ENCODE results near the gene SMIM3. TPM values are rescaled to one million over a fixed set of nuclear protein-coding genes. Genes with fewer than 3 reads are reported as not detected.

Gene SMIM3
- total RNA-seq, 3 donors from 2014 or later (not counting 1 experiment from before 2014, with no cell fraction given), result 7.0 to 9.4 (median 8.9) TPM

GRCh38 chr5:150759334-150759583 is 19.3 kb upstream of the SMIM3 start:
- H3K4me1 Mint-ChIP-seq, result peaks cover 15 to 27% of the 10 kb centered on the region in 2 donors
- H3K4me3 Mint-ChIP-seq, result no peak overlapping the region
- WGBS (ENCODE audit: insufficient coverage), result 82% methylated on average over 4 of the region's 4 CpGs

GRCh38 chr5:150762211-150762610 is 16.3 kb upstream of the SMIM3 start:
- Mint-ChIP-seq H3K36me3 (no peaks in the 10 kb centered on the region), H3K27me3 (ENCODE audit: low read depth in 2 of 2) (peaks cover 7 to 14% of the 10 kb centered on the region in 2 donors), H3K9me3 (no peaks in the 10 kb centered on the region), H3K4me1 (peaks cover 10 to 12% of the 10 kb centered on the region in 2 donors), H3K27ac (no peak overlapping the region), H3K4me3 (no peak overlapping the region)
- WGBS (ENCODE audit: insufficient coverage), result 79% methylated on average over 5 of the region's 5 CpGs
- no peak overlapping the region for H3K27ac ChIP-seq (ENCODE audit: low read length)
- TF ChIP-seq CTCF (IDR thresholded peaks at IDR 0.05), result no peak
- no peak overlapping the region for H3K4me3 ChIP-seq (ENCODE audit: low read length)
- no peaks in the 10 kb centered on the region for H3K9me3 ChIP-seq (ENCODE audit: control insufficient read depth, insufficient read depth, low read length)
- peaks cover 13% of the 10 kb centered on the region for H3K4me1 ChIP-seq (ENCODE audit: control insufficient read depth, insufficient read depth, low read length)
- no peaks in the 10 kb centered on the region for H3K27me3 ChIP-seq (ENCODE audit: control insufficient read depth, insufficient read depth, low read length)
- ATAC-seq (no peak), DNase-seq (no peak)
- no peaks in the 10 kb centered on the region for H3K36me3 ChIP-seq (ENCODE audit: control insufficient read depth, insufficient read depth, low read length)
- intact Hi-C loops (cut with micrococcal nuclease), result no loop called here

More at GRCh38 chr5:150759334-150759583, 19.3 kb upstream of the SMIM3 start:
- H3K27ac ChIP-seq (ENCODE audit: low read length), result peak overlapping the region; percentile 97
- no peak for TF ChIP-seq CTCF (IDR thresholded peaks at IDR 0.05)
- H3K27me3 Mint-ChIP-seq (ENCODE audit: low read depth in 2 of 2), result peaks cover 4 to 14% of the 10 kb centered on the region in 2 donors
- no peaks in the 10 kb centered on the region for H3K9me3 ChIP-seq (ENCODE audit: control insufficient read depth, insufficient read depth, low read length)
- DNase-seq (no peak), ATAC-seq (no peak)
- no peak overlapping the region for H3K27ac Mint-ChIP-seq
- peaks cover 18% of the 10 kb centered on the region for H3K36me3 ChIP-seq (ENCODE audit: control insufficient read depth, insufficient read depth, low read length)
- no peaks in the 10 kb centered on the region for H3K27me3 ChIP-seq (ENCODE audit: control insufficient read depth, insufficient read depth, low read length)
- H3K9me3 Mint-ChIP-seq, result no peaks in the 10 kb centered on the region
- H3K4me3 ChIP-seq (ENCODE audit: low read length), result peak overlapping the region; percentile 83
- peaks cover 14% of the 10 kb centered on the region for H3K4me1 ChIP-seq (ENCODE audit: control insufficient read depth, insufficient read depth, low read length)
- intact Hi-C loops (cut with micrococcal nuclease), result no loop called here
- H3K36me3 Mint-ChIP-seq, result peaks cover 9% of the 10 kb centered on the region

- ATAC-seq (no peak), DNase-seq (peak in 1 of 2 donors; percentile 14)
- H3K4me3 ChIP-seq (ENCODE audit: low read length), result no peak overlapping the region
- WGBS (ENCODE audit: insufficient coverage), result 37% methylated on average over 7 of the region's 7 CpGs
- peak overlapping the region; percentile 40 for H3K27ac ChIP-seq (ENCODE audit: low read length)
- no peaks in the 10 kb centered on the region for H3K27me3 ChIP-seq (ENCODE audit: control insufficient read depth, insufficient read depth, low read length)
- H3K27me3 Mint-ChIP-seq (ENCODE audit: low read depth in 2 of 2), result peaks cover 10 to 14% of the 10 kb centered on the region in 2 donors
- H3K4me1 ChIP-seq (ENCODE audit: control insufficient read depth, insufficient read depth, low read length), result peaks cover 9% of the 10 kb centered on the region
- H3K4me1 Mint-ChIP-seq, result peaks cover 7 to 8% of the 10 kb centered on the region in 2 donors
- intact Hi-C loops (cut with micrococcal nuclease), result no loop called here
- no peak overlapping the region for H3K4me3 Mint-ChIP-seq
- H3K36me3 Mint-ChIP-seq, result no peaks in the 10 kb centered on the region
- H3K9me3 Mint-ChIP-seq, result no peaks in the 10 kb centered on the region
- TF ChIP-seq CTCF (IDR thresholded peaks at IDR 0.05), result no peak
- peak overlapping the region in 1 of 2 donors; percentile 23 for H3K27ac Mint-ChIP-seq
- no peaks in the 10 kb centered on the region for H3K36me3 ChIP-seq (ENCODE audit: control insufficient read depth, insufficient read depth, low read length)
- no peaks in the 10 kb centered on the region for H3K9me3 ChIP-seq (ENCODE audit: control insufficient read depth, insufficient read depth, low read length)
These were observed 15.4 kb upstream of the SMIM3 start for GRCh38 chr5:150763023-150763769.

- H3K36me3 Mint-ChIP-seq, result no peaks in the 10 kb centered on the region
- DNase-seq, result no peak
- peak in 1 of 3 donors; percentile 74 for ATAC-seq
- H3K4me3 Mint-ChIP-seq, result no peak overlapping the region
- H3K9me3 ChIP-seq (ENCODE audit: control insufficient read depth, insufficient read depth, low read length), result no peaks in the 10 kb centered on the region
- intact Hi-C loops (cut with micrococcal nuclease), result no loop called here
- peaks cover under 1 to 2% of the 10 kb centered on the region in 2 donors for H3K4me1 Mint-ChIP-seq
- no peaks in the 10 kb centered on the region for H3K27me3 ChIP-seq (ENCODE audit: control insufficient read depth, insufficient read depth, low read length)
- no peak overlapping the region for H3K27ac ChIP-seq (ENCODE audit: low read length)
- no peak for TF ChIP-seq CTCF (IDR thresholded peaks at IDR 0.05)
- 58% methylated on average over 2 of the region's 2 CpGs for WGBS (ENCODE audit: insufficient coverage)
- no peak overlapping the region for H3K4me3 ChIP-seq (ENCODE audit: low read length)
- peaks cover 1% of the 10 kb centered on the region for H3K4me1 ChIP-seq (ENCODE audit: control insufficient read depth, insufficient read depth, low read length)
- no peaks in the 10 kb centered on the region for H3K36me3 ChIP-seq (ENCODE audit: control insufficient read depth, insufficient read depth, low read length)
- peaks cover 10 to 14% of the 10 kb centered on the region in 2 donors for H3K27me3 Mint-ChIP-seq (ENCODE audit: low read depth in 2 of 2)
- no peaks in the 10 kb centered on the region for H3K9me3 Mint-ChIP-seq
- H3K27ac Mint-ChIP-seq, result no peak overlapping the region
These were observed 14.0 kb upstream of the SMIM3 start for GRCh38 chr5:150764530-150764929.

Data from natural killer cell (primary cell).